IPS-20b (cell line): ENCODE measurements around the gene TMC8.

Experiments
- H3K27ac ChIP-seq: one replicate; pipeline ENCODE4 v1.5.1; 2013; ENCODE audit warnings: low read length
- H3K27me3 ChIP-seq: 2 replicates; pipeline ENCODE4 v1.6.1; 2013; ENCODE audit warnings: mild to moderate bottlenecking, low read length, inconsistent platforms; ENCODE audit not compliant: insufficient read depth
- H3K36me3 ChIP-seq: 2 replicates; pipeline ENCODE4 v1.6.1; 2013; ENCODE audit warnings: low read depth, mild to moderate bottlenecking, inconsistent platforms, low read length, moderate library complexity; ENCODE audit not compliant: insufficient read depth
- H3K4me1 ChIP-seq: 2 replicates; pipeline ENCODE4 v1.6.1; 2013; ENCODE audit warnings: mild to moderate bottlenecking, control low read depth, inconsistent platforms, low read length, moderate library complexity; ENCODE audit not compliant: insufficient read depth
- H3K4me3 ChIP-seq: 2 replicates; pipeline ENCODE4 v1.5.1; 2013; ENCODE audit warnings: mild to moderate bottlenecking, low read length, inconsistent platforms
- H3K9ac ChIP-seq: 2 replicates; pipeline ENCODE4 v1.6.1; 2013; ENCODE audit warnings: low read depth, mild to moderate bottlenecking, inconsistent platforms, low read length, moderate library complexity
- H3K9me3 ChIP-seq: 2 replicates; pipeline ENCODE4 v1.6.1; 2013; ENCODE audit warnings: mild to moderate bottlenecking, low read depth, low read length, inconsistent platforms; ENCODE audit not compliant: insufficient read depth

Gene TMC8

GRCh38 chr17:78127239-78127887, 3.2 kb upstream of the TMC8 start:
- no peak overlapping the region for H3K27ac ChIP-seq
- peaks cover 4% of the 10 kb centered on the region; the same call in 1 of the 2 replicates for H3K4me1 ChIP-seq
- peak overlapping the region; percentile 79 for H3K4me3 ChIP-seq

GRCh38 chr17:78127888-78128550, 2.6 kb upstream of the TMC8 start:
- Histone ChIP-seq H3K9me3 (no peaks in the 10 kb centered on the region), H3K36me3 (peaks cover 8% of the 10 kb centered on the region), H3K4me1 (peaks cover 4% of the 10 kb centered on the region; the same call in 1 of the 2 replicates), H3K27me3 (peaks cover 34% of the 10 kb centered on the region), H3K9ac (peak overlapping the region; percentile 76), H3K27ac (no peak overlapping the region), H3K4me3 (peak overlapping the region; percentile 79)

More at GRCh38 chr17:78127239-78127887, 3.2 kb upstream of the TMC8 start:
- Histone ChIP-seq H3K27me3 (peaks cover 27% of the 10 kb centered on the region), H3K36me3 (peaks cover 14% of the 10 kb centered on the region), H3K9me3 (no peaks in the 10 kb centered on the region), H3K9ac (peak overlapping the region; percentile 74)

- H3K36me3 ChIP-seq = peaks cover under 1% of the 10 kb centered on the region
- peak within 1 kb of the TSS; percentile 79 for H3K4me3 ChIP-seq
- H3K9me3 ChIP-seq = no peaks in the 10 kb centered on the region
- H3K4me1 ChIP-seq = peaks cover 5% of the 10 kb centered on the region; the same call in 1 of the 2 replicates
- no peak within 1 kb of the TSS for H3K27ac ChIP-seq
- peaks cover 41% of the 10 kb centered on the region for H3K27me3 ChIP-seq
- peak within 1 kb of the TSS; percentile 76 for H3K9ac ChIP-seq
Measured at GRCh38 chr17:78128551-78129350, 1.8 kb upstream of the TMC8 start, which contains the start of gene TMC6. TMC6 (minus strand) TSS chr17:78128755; CDS start chr17:78126832, 1,923 bp downstream.

GRCh38 chr17:78129351-78130089, 1.1 kb upstream of the TMC8 start:
- H3K9ac ChIP-seq = no peak overlapping the region; the same call in 1 of the 2 replicates
- H3K27me3 ChIP-seq = peaks cover 46% of the 10 kb centered on the region
- peaks cover 8% of the 10 kb centered on the region for H3K4me1 ChIP-seq
- H3K36me3 ChIP-seq = no peaks in the 10 kb centered on the region; the same call in none of the 2 replicates
- no peaks in the 10 kb centered on the region for H3K9me3 ChIP-seq
- peak overlapping the region; percentile 63; the same call in 1 of the 2 replicates for H3K4me3 ChIP-seq
- H3K27ac ChIP-seq = no peak overlapping the region

GRCh38 chr17:78130090-78130436, 508 bp upstream of the TMC8 start:
- no peak overlapping the region for H3K4me3 ChIP-seq
- no peaks in the 10 kb centered on the region; the same call in none of the 2 replicates for H3K36me3 ChIP-seq
- H3K9ac ChIP-seq = no peak overlapping the region
- H3K27ac ChIP-seq = no peak overlapping the region
- no peaks in the 10 kb centered on the region for H3K9me3 ChIP-seq
- peaks cover 46% of the 10 kb centered on the region for H3K27me3 ChIP-seq
- H3K4me1 ChIP-seq = peaks cover 8% of the 10 kb centered on the region

GRCh38 chr17:78131172-78132083, 857 bp downstream of the TMC8 start:
- Histone ChIP-seq H3K27ac (no peak overlapping the region), H3K9ac (no peak overlapping the region), H3K9me3 (no peaks in the 10 kb centered on the region), H3K4me1 (peaks cover 8% of the 10 kb centered on the region), H3K4me3 (peak overlapping the region; percentile 45; the same call in 1 of the 2 replicates), H3K27me3 (peaks cover 46% of the 10 kb centered on the region), H3K36me3 (no peaks in the 10 kb centered on the region)

GRCh38 chr17:78132084-78132676, 1.6 kb downstream of the TMC8 start:
- Histone ChIP-seq H3K27ac (no peak overlapping the region), H3K36me3 (no peaks in the 10 kb centered on the region), H3K9ac (no peak overlapping the region), H3K4me1 (peaks cover 4% of the 10 kb centered on the region), H3K4me3 (peak overlapping the region; percentile 45; the same call in 1 of the 2 replicates), H3K27me3 (peaks cover 46% of the 10 kb centered on the region), H3K9me3 (no peaks in the 10 kb centered on the region)

GRCh38 chr17:78132767-78133178, 2.2 kb downstream of the TMC8 start:
- H3K4me1 ChIP-seq = peaks cover 3% of the 10 kb centered on the region
- H3K9ac ChIP-seq = no peak overlapping the region
- no peak overlapping the region for H3K4me3 ChIP-seq
- H3K36me3 ChIP-seq = no peaks in the 10 kb centered on the region
- peaks cover 46% of the 10 kb centered on the region for H3K27me3 ChIP-seq
- H3K27ac ChIP-seq = no peak overlapping the region
- H3K9me3 ChIP-seq = no peaks in the 10 kb centered on the region

- Histone ChIP-seq H3K36me3 (no peaks in the 10 kb centered on the region), H3K27ac (no peak overlapping the region), H3K4me3 (no peak overlapping the region), H3K9ac (no peak overlapping the region), H3K4me1 (peaks cover 3% of the 10 kb centered on the region), H3K9me3 (no peaks in the 10 kb centered on the region), H3K27me3 (peaks cover 46% of the 10 kb centered on the region)
Measured at GRCh38 chr17:78133179-78133951, 2.8 kb downstream of the TMC8 start.
